ENCODE measurements around the gene AKAP13.

The AKAP13 gene

DNA sequence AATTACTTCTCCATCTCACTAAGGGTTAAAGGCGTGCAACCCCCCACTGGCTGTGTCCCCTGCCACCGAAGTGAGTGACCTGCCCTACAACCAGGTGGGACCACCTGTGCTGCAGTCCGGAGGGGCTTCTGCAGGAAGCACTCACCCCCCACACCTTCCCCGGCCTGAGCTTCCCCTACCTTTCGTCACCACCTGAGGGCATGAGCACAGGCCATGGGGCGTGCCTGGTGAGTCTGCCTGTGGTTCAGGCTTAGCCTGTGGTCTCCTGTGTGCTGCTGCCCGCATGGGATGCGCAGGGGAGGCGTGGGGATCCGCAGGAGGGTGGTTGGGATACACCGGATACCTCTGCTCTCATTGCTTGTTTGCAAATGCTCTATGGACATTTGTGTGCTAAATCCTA, 368.3 kb downstream of the AKAP13 start:
- H3K9me3 Mint-ChIP-seq = no peaks in the 10 kb centered on the region
- ATAC-seq = no peak
- no peak overlapping the region for H3K4me3 Mint-ChIP-seq
- H3K27me3 Mint-ChIP-seq = no peaks in the 10 kb centered on the region
- no peak overlapping the region for H3K27ac Mint-ChIP-seq
- H3K4me1 Mint-ChIP-seq = peaks cover 7% of the 10 kb centered on the region
- H3K36me3 Mint-ChIP-seq = peaks cover 30% of the 10 kb centered on the region

DNA sequence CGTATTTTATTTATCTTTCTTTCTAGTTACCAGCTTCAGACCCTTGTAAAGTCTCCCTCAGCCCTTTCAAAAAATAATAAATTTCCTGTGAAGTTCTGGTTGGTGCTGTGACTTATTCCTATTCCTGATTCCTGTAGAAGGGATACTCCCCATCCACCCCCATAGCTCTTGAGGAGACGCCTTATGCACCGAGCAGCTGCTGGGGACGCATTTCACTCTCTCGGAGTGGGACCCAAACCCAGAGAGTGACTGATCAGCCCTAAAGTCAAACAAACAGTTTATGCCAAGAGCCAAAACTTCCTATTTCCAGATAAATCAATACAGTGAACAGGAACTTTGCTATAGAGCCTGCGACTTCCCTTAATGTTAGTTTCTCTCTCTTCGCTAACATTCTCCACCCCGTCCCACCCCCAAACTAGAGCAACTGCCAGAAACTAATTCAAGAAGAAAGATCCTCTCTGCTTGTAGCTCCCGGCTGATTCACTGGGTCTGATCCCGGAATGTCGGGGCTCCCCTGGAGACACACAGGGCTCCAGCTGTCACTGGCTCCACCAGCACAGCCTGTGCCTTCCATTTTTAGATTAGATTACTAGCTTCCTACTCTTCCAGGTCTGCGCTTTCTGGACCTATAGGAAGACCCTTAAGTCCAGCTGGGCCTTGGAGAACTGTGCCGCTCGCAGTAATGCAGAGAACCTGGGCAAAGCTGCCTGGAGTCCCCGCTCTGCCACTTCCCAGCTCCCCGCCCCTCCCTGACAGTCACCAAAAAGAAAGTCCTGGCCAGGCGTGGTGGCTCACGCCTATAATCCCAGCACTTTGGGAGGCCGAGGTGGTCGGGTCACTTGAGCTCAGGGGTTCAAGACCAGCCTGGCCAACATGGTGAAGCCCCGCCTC, 369.1 kb downstream of the AKAP13 start:
- no peak for ATAC-seq
- no peaks in the 10 kb centered on the region for H3K27me3 Mint-ChIP-seq
- H3K27ac Mint-ChIP-seq = no peak overlapping the region
- no peak overlapping the region for H3K4me3 Mint-ChIP-seq
- peaks cover 25% of the 10 kb centered on the region for H3K36me3 Mint-ChIP-seq
- H3K4me1 Mint-ChIP-seq = peaks cover 7% of the 10 kb centered on the region
- H3K9me3 Mint-ChIP-seq = no peaks in the 10 kb centered on the region

DNA sequence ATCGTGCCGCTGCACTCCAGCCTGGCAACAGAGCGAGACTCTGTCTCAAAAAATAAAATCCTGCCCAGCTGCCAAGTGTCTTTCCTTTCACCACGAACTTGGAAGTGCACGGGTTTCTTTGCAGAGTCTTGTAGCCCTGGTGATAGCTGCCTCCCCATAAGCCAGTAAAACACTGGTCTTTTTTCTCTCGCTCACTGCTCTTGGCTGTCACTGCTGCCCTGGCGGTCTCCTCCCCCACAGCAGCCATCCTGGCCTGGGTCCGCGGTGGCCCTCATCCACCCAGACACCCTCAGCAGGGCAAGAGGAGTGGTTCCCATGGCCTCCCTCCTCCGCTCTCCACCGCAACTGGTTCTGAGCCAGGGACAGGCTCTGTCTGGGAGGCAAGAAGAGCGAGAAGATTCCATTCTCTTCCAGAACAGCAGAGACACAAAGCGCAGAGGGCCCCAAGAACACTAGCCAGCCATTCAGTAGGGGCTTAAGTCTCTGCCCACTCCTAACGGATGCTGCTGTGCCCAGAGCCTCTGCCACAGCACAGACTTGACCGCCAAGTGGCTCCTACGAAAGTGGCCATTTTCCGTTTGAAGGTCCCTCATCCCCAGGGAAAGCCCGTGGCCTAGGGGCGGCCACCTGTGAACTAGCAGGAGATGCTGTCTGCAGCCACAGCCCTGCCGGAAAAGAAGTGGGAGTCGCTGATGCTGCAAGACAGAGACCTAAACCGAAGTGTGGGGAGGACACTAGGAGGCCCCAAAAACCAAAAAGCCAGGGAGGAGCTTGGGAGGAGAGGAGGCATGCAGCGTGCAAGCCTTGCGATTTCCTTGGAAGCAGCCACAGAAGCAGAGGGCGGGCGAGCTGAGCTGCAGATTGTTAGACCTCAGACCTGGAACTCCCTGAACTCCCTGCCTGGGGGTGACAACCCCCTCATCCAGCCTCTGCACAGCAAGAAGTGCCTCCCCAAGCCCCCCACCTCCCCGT, 370.2 kb downstream of the AKAP13 start:
- Mint-ChIP-seq H3K27ac (no peak overlapping the region), H3K4me1 (peaks cover 7% of the 10 kb centered on the region), H3K9me3 (no peaks in the 10 kb centered on the region), H3K36me3 (peaks cover 17% of the 10 kb centered on the region), H3K4me3 (no peak overlapping the region), H3K27me3 (no peaks in the 10 kb centered on the region)
- no peak for ATAC-seq

DNA sequence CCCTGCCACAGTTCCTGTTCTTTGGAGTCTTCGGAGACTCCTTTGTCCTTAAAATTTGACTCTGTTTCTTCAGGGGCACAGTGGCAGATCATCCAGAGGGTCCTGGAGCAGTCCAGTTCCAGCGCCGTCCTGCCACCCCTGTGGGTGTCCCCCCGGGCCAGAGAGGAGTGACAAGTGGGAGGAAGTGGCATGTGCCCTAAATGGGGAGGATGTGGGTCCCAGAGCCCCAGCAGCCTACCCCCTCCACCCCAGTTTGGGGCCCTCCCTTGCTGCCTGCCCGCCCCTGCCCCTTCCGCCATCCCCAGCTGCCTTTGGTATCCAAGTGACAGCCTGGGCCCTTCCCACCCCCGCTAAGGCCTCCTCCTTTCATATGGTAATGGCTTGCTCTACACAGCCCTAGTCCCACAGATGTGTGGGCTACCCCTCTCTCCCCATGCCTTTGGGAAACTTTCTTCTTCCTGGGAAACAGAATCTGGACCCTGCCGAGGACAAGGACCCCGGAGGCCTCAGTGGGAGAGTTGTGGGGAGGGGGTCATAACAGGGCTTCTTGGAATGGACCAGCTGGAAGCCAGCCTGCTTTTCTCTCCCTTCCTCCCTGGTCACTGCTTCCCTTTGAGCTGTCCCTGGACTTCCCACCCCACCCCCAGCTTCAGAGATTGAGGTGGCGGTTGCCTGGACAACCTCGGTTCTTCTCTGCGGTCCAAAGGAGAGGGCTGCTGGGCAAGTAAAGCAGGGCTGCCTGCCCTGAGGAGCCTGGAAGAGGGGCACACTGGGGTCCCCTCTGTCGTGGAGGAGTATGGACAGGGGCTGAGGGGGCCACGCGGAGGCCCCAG, 371.1 kb downstream of the AKAP13 start:
- Mint-ChIP-seq H3K4me1 (peaks cover 7% of the 10 kb centered on the region), H3K4me3 (no peak overlapping the region), H3K9me3 (no peaks in the 10 kb centered on the region), H3K27me3 (no peaks in the 10 kb centered on the region), H3K27ac (no peak overlapping the region), H3K36me3 (peaks cover 8% of the 10 kb centered on the region)
- peak; percentile 44 for ATAC-seq

DNA sequence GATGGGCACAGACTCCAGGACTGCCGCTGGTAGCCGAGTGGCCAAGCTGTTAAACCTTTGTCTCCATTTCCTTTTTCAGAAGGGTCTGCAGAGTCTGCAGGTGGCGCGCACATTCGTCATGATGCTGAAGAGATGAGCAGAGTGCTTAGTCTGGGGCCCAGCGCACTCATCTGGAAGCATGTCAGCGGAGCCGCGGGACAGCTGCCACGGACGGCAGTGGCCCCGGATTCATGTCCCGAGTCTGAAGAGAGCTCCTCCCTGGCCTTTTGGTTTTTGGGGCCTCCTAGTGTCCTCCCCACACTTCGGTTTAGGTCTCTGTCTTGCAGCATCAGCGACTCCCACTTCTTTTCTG, 371.7 kb downstream of the AKAP13 start:
- no peak for ATAC-seq
- H3K27me3 Mint-ChIP-seq = no peaks in the 10 kb centered on the region
- peaks cover 7% of the 10 kb centered on the region for H3K4me1 Mint-ChIP-seq
- no peaks in the 10 kb centered on the region for H3K9me3 Mint-ChIP-seq
- H3K36me3 Mint-ChIP-seq = peaks cover 2% of the 10 kb centered on the region
- H3K27ac Mint-ChIP-seq = no peak overlapping the region
- H3K4me3 Mint-ChIP-seq = no peak overlapping the region

DNA sequence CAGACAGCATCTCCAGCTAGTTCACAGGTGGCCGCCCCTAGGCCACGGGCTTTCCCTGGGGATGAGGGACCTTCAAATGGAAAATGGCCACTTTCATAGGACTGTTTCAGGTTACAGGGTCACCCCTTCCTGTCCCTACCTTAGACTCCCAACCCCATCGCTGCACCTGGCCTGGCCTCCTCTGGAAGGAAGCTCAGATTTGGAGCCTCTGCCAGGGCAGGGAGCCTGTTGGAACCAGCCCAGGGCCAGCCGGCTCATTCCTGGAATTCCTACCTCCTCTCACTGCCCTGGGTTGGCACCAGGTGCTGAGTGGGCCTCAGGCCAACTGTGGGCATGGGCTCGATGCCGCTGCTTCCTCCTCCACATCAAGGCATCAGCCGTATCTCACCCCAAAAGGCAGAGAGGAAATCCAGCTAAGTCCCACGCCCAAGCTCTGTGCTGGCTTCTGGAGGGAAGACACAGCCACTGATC, 372.1 kb downstream of the AKAP13 start:
- H3K4me3 Mint-ChIP-seq = no peak overlapping the region
- no peak for ATAC-seq
- no peaks in the 10 kb centered on the region for H3K9me3 Mint-ChIP-seq
- H3K4me1 Mint-ChIP-seq = peaks cover 7% of the 10 kb centered on the region
- H3K27me3 Mint-ChIP-seq = no peaks in the 10 kb centered on the region
- peak overlapping the region; percentile 15 for H3K27ac Mint-ChIP-seq
- H3K36me3 Mint-ChIP-seq = no peaks in the 10 kb centered on the region

DNA sequence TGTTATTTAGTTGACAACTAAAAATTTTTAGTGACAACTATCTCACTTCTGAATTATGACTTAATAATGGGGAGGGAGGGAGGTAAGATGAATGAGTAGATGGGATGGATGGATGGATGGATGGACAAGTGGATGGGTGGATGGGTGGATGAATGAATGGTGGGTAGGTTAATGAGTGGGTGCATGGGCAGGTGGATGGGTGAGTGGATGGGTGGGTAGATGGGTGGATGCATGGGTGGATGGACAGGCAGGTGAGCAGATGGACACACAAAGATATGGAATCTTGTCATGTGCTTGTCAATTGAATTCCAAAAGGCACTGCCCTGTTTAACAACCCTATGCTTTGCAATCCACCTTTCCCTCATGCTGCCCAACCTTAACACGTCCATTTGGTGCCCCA, 372.9 kb downstream of the AKAP13 start:
- Mint-ChIP-seq H3K27me3 (no peaks in the 10 kb centered on the region), H3K4me1 (peaks cover 7% of the 10 kb centered on the region), H3K4me3 (no peak overlapping the region), H3K9me3 (no peaks in the 10 kb centered on the region), H3K36me3 (no peaks in the 10 kb centered on the region), H3K27ac (no peak overlapping the region)
- no peak for ATAC-seq

DNA sequence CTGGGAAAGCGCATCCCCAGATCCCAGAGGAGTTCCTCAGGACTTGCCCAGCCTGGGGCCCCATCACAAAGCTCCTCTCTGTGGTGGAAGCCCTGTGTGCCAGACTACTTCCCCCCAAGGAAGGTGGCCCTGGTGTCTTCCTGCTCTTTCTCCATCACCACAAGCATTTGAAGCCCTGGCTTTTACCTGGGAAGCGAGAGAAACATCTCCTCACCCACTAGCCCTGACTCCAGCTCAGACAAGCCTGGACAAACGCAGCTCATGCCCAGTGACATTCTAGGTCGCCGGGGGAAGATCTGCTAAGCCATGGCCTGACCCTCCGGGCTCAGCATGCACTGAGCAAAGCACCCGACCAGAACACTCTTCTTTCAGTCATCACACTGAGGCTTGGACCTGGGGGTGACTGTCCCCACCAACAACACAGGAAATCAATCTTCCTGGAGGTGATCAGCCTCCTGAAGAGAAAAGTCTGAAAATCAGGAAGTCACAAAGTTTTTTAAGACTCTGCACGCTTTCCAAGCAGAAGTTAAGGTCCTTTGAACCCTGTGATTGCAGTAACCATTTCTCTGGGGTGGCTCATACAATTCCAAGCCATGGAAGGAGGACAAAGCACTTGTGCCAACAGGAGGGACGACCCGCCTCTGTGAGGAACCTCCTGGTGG, 373.5 kb downstream of the AKAP13 start:
- H3K4me1 Mint-ChIP-seq = peaks cover 7% of the 10 kb centered on the region
- H3K9me3 Mint-ChIP-seq = no peaks in the 10 kb centered on the region
- no peak overlapping the region for H3K27ac Mint-ChIP-seq
- H3K36me3 Mint-ChIP-seq = no peaks in the 10 kb centered on the region
- no peak overlapping the region for H3K4me3 Mint-ChIP-seq
- no peak for ATAC-seq
- H3K27me3 Mint-ChIP-seq = no peaks in the 10 kb centered on the region

DNA sequence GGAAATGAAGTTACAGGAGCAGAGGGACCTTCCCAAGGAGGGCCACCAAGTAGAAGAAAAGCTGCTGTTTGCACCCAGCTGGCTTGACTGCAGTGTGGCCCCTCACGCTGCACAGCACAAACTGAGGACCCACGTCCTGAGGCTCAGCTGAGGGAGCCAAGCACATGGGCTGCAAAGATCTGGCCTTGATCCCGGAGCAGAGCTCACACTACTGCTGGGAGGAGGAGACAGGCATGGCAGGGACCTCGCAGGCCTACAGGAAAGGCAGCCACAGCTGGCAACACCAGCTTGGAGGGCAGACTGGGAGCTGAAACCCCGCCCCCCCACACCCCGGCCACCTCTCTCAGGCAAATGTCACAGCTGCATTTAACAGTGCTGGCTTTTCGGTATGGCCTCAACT, 374.6 kb downstream of the AKAP13 start:
- no peaks in the 10 kb centered on the region for H3K9me3 Mint-ChIP-seq
- peaks cover 7% of the 10 kb centered on the region for H3K4me1 Mint-ChIP-seq
- H3K27me3 Mint-ChIP-seq = no peaks in the 10 kb centered on the region
- no peak overlapping the region for H3K4me3 Mint-ChIP-seq
- no peak for ATAC-seq
- no peak overlapping the region for H3K27ac Mint-ChIP-seq
- H3K36me3 Mint-ChIP-seq = no peaks in the 10 kb centered on the region

DNA sequence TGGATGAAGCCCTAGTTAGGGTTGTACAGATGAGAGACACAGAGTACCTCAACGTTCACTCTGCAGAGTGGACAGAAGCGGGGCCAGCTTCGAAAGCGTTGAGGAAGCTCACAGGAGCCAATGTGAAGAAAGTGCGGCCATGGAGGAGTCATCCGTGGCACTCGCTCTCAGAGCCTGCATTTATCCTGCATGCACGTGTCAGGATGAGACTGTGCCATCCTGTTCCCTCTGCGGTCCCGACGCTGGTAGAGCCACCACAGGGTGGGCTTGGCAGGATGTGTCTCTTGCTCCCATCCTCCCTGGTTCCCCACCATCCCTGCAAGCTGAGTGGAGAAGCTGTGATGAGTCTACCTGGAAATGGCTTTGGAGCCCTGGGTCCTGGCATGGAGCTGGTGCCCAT, 375.1 kb downstream of the AKAP13 start:
- Mint-ChIP-seq H3K9me3 (no peaks in the 10 kb centered on the region), H3K27me3 (no peaks in the 10 kb centered on the region), H3K27ac (no peak overlapping the region), H3K4me3 (no peak overlapping the region), H3K4me1 (peaks cover 4% of the 10 kb centered on the region), H3K36me3 (no peaks in the 10 kb centered on the region)
- no peak for ATAC-seq

DNA sequence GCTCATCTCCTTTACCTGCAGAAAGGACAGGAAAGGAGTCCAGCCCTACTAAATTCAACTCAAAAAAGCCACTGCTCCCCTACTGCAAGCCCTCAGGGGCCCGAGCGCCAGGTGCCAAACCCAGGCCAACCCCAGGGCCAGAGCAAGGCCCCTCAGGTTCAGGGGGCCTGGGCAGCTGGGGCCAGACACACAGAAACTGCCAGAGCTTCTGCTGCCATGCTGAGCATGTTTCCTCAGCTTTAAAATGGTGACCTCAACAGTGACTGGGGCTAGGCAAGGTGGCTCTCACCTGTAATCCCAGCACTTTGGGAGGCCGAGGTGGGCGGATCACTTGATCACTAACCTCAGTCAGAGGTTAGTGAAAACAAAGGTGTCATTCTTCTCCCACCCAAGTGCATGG, 375.5 kb downstream of the AKAP13 start:
- H3K4me3 Mint-ChIP-seq = no peak overlapping the region
- H3K36me3 Mint-ChIP-seq = no peaks in the 10 kb centered on the region
- H3K9me3 Mint-ChIP-seq = no peaks in the 10 kb centered on the region
- ATAC-seq = no peak
- H3K27me3 Mint-ChIP-seq = no peaks in the 10 kb centered on the region
- no peaks in the 10 kb centered on the region for H3K4me1 Mint-ChIP-seq
- H3K27ac Mint-ChIP-seq = no peak overlapping the region

DNA sequence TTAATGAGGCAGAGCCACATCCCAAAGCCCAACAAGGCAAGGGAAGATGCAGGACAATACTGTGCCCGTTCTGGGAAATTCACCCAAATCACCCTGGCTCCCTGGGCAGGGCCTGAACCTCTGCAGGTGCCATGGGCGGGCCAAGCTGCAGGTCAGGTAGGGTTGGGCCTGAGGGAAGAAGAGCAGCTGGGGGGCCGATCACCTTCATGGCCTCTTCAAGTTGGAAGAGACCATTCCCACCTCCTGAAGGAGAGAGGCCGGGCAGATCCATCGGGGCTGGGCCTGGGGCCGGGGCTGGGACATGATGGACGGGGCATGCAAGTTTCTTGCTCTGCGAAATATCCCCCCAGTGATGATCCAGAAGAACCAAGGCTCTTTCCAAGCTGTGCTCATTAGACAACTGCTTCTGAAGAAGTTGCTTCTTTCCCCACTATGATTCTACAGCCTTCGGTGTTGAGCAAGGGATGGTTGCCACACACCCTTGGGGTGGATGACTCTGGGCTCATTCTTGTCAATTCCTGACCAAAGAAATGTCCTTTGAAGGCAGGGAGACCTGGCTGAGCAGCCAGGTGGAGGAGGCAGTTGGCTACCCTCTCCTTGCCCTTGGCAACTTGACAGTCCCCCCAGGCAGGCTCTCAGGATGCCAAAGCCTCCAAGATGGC, 376.1 kb downstream of the AKAP13 start:
- Mint-ChIP-seq H3K36me3 (no peaks in the 10 kb centered on the region), H3K4me3 (no peak overlapping the region), H3K27ac (no peak overlapping the region), H3K27me3 (no peaks in the 10 kb centered on the region), H3K4me1 (no peaks in the 10 kb centered on the region), H3K9me3 (no peaks in the 10 kb centered on the region)
- no peak for ATAC-seq

DNA sequence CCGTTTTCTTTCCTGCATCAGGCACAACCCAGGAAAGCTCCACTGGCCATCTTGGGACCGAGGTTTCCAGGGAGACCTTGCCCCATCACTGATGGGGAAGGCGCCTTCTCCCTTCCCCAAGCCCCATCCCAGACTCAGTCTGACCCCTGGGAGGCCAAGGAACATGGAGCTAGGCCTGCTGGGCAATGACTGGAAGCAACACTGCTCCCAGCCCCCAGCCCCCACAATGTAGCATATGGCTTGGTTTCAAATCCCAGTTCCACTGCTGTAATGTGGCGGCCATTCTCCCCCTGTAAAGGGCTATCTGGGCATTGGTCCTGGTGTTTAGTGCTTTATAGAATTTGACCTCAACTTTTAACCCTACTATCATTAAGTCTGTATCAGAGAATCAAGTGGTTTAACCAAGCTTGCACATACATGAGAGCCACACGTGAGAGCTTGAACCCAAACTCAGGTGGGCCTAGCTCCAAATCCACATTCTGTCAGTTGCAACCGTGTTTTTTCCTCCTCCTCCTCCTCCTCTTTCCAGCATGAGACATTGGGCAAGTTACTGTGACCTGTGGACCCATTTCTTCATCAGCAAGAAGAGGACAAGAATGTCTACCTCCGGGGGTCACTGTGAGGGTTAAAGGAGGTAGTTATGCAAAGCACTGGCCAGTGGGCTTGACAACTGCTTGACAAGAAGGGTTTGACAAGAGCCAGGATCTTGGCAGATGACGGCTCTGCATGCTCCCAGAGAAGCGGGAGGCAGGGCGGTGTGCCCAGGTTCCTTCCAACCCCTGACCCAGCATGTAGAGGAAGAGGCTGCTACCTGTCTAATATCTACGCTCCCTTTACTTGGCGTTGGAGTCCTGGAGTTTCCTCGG, 376.9 kb downstream of the AKAP13 start:
- no peak for ATAC-seq
- no peaks in the 10 kb centered on the region for H3K4me1 Mint-ChIP-seq

More for the DNA sequence above, 376.9 kb downstream of the AKAP13 start:
- Mint-ChIP-seq H3K36me3 (no peaks in the 10 kb centered on the region), H3K4me3 (no peak overlapping the region), H3K27me3 (no peaks in the 10 kb centered on the region), H3K9me3 (no peaks in the 10 kb centered on the region), H3K27ac (no peak overlapping the region)

Measured in stimulated activated memory B cell treated with anti-CD40 and anti-IgM and Interleukin-4, amounts not matched to agents 10 μg/mL and 1 μg/mL and 100 μg/mL, for 72 hours (primary cell).